ENCODE data around the gene TBXAS1. TPM values are rescaled to one million over a fixed set of nuclear protein-coding genes. Genes with fewer than 3 reads are reported as not detected.

Gene TBXAS1
- polyA plus RNA-seq, 1 experiment = 53.2 TPM

GRCh38 chr7:140048138-140048537 is 219.1 kb downstream of the TBXAS1 start:
- H3K9me3 ChIP-seq (ENCODE audit: control insufficient read depth, insufficient read depth, low read length) = no peaks in the 10 kb centered on the region
- DNase-seq (ENCODE audit: low read depth, low spot score) = no peak

GRCh38 chr7:140048989-140049338 is 219.9 kb downstream of the TBXAS1 start:
- no peaks in the 10 kb centered on the region for H3K27me3 ChIP-seq (ENCODE audit: control insufficient read depth, insufficient read depth, low read length)
- CTCF ChIA-PET = no interaction called here
- no peak overlapping the region for H3K27ac ChIP-seq (ENCODE audit: low read depth, low read length)
- H3K9me3 ChIP-seq (ENCODE audit: control insufficient read depth, insufficient read depth, low read length) = no peaks in the 10 kb centered on the region
- POLR2A ChIA-PET = no interaction called here
- no peak for TF ChIP-seq CTCF (IDR thresholded peaks at IDR 0.05; ENCODE audit: low read depth, low read length)
- no peak for DNase-seq (ENCODE audit: low read depth, low spot score)
- no peak overlapping the region for H3K4me3 ChIP-seq (ENCODE audit: low read depth, low read length)

More at GRCh38 chr7:140048138-140048537, 219.1 kb downstream of the TBXAS1 start:
- TF ChIP-seq CTCF (IDR thresholded peaks at IDR 0.05; ENCODE audit: low read depth, low read length) = no peak
- Histone ChIP-seq H3K4me3 (ENCODE audit: low read depth, low read length) (no peak overlapping the region), H3K27me3 (ENCODE audit: control insufficient read depth, insufficient read depth, low read length) (no peaks in the 10 kb centered on the region), H3K27ac (ENCODE audit: low read depth, low read length) (no peak overlapping the region)
- POLR2A ChIA-PET = no interaction called here
- CTCF ChIA-PET = no interaction called here

- H3K4me3 ChIP-seq (ENCODE audit: low read depth, low read length) = no peak overlapping the region
- H3K9me3 ChIP-seq (ENCODE audit: control insufficient read depth, insufficient read depth, low read length) = no peaks in the 10 kb centered on the region
- no peak for DNase-seq (ENCODE audit: low read depth, low spot score)
- H3K27me3 ChIP-seq (ENCODE audit: control insufficient read depth, insufficient read depth, low read length) = no peaks in the 10 kb centered on the region
- POLR2A ChIA-PET = no interaction called here
- no peak for TF ChIP-seq CTCF (IDR thresholded peaks at IDR 0.05; ENCODE audit: low read depth, low read length)
- CTCF ChIA-PET = no interaction called here
- no peak overlapping the region for H3K27ac ChIP-seq (ENCODE audit: low read depth, low read length)
These were observed 220.4 kb downstream of the TBXAS1 start for GRCh38 chr7:140049339-140050024.

- no peak for TF ChIP-seq CTCF (IDR thresholded peaks at IDR 0.05; ENCODE audit: low read depth, low read length)
- Histone ChIP-seq H3K4me3 (ENCODE audit: low read depth, low read length) (no peak overlapping the region), H3K27ac (ENCODE audit: low read depth, low read length) (no peak overlapping the region), H3K27me3 (ENCODE audit: control insufficient read depth, insufficient read depth, low read length) (no peaks in the 10 kb centered on the region), H3K9me3 (ENCODE audit: control insufficient read depth, insufficient read depth, low read length) (no peaks in the 10 kb centered on the region)
- DNase-seq (ENCODE audit: low read depth, low spot score) = no peak
- ChIA-PET POLR2A (no interaction called here), CTCF (no interaction called here)
These were observed 221.0 kb downstream of the TBXAS1 start for GRCh38 chr7:140050100-140050499.

DNA sequence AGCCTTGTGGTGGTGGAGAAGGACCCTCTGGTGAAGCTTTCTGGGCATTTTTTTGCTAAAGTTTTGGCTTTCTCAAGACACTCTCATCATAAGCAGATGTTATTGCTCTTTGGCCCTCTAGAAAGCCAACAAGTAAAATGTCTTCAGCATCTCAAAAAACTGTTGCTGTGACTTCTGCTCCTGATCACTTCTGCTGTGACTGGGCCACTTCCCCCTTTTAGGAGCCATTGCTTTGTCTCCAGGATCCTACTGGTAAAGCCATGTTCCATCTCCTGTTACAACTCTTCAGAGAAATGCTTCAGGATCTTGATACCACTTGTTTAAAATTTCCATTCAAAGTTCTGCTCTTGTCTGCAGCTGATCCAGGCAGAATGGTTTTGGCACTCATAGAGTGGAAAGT is 222.8 kb downstream of the TBXAS1 start:
- DNase-seq (ENCODE audit: low read depth, low spot score) = no peak
- no peaks in the 10 kb centered on the region for H3K27me3 ChIP-seq (ENCODE audit: control insufficient read depth, insufficient read depth, low read length)
- no peaks in the 10 kb centered on the region for H3K9me3 ChIP-seq (ENCODE audit: control insufficient read depth, insufficient read depth, low read length)
- no peak overlapping the region for H3K4me3 ChIP-seq (ENCODE audit: low read depth, low read length)
- CTCF ChIA-PET = no interaction called here
- no peak for TF ChIP-seq CTCF (IDR thresholded peaks at IDR 0.05; ENCODE audit: low read depth, low read length)
- H3K27ac ChIP-seq (ENCODE audit: low read depth, low read length) = no peak overlapping the region
- POLR2A ChIA-PET = interaction anchor here (0.7 kb wide), 1 partner anchor 11 kb away, joined by 5 read pairs; no protein-coding TSS in a partner anchor
